GM12874 (cell line): ENCODE data around the gene CTBP2.

Experiments used
- TF ChIP-seq, protein P1 (sequence below): IDR thresholded peaks from 2 replicates; pipeline ENCODE4 v1.5.1; 2011; ENCODE audit warnings: low read depth, mild to moderate bottlenecking, control low read depth, low read length, moderate library complexity; ENCODE audit not compliant: insufficient read depth

Gene CTBP2

DNA sequence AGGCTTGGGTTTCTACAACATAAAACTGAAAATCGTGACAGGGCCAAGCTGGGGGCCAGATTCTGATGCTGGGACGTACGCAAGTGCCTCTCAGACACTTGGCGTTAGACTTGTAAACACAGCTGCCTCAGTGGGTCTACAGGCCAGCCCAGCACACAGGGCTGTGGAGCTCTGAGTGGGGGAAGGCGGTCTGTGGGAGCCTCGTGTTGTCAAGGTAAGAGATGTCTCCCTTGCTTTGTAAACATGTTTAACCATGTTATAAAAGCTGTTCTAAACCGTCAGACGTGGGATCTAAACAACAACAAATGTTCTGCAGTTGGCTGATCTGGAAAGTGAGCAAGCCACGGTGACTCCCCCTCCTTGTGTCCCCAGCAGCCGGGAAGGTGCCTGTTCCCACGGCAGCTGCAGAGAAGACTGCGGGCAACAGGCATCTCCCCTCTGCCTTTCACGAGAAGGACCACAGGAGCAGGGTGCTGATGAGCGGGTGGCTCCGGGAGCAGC, 150.7 kb downstream of the CTBP2 start:
- TF ChIP-seq, protein P1, sequence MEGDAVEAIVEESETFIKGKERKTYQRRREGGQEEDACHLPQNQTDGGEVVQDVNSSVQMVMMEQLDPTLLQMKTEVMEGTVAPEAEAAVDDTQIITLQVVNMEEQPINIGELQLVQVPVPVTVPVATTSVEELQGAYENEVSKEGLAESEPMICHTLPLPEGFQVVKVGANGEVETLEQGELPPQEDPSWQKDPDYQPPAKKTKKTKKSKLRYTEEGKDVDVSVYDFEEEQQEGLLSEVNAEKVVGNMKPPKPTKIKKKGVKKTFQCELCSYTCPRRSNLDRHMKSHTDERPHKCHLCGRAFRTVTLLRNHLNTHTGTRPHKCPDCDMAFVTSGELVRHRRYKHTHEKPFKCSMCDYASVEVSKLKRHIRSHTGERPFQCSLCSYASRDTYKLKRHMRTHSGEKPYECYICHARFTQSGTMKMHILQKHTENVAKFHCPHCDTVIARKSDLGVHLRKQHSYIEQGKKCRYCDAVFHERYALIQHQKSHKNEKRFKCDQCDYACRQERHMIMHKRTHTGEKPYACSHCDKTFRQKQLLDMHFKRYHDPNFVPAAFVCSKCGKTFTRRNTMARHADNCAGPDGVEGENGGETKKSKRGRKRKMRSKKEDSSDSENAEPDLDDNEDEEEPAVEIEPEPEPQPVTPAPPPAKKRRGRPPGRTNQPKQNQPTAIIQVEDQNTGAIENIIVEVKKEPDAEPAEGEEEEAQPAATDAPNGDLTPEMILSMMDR: no peak

DNA sequence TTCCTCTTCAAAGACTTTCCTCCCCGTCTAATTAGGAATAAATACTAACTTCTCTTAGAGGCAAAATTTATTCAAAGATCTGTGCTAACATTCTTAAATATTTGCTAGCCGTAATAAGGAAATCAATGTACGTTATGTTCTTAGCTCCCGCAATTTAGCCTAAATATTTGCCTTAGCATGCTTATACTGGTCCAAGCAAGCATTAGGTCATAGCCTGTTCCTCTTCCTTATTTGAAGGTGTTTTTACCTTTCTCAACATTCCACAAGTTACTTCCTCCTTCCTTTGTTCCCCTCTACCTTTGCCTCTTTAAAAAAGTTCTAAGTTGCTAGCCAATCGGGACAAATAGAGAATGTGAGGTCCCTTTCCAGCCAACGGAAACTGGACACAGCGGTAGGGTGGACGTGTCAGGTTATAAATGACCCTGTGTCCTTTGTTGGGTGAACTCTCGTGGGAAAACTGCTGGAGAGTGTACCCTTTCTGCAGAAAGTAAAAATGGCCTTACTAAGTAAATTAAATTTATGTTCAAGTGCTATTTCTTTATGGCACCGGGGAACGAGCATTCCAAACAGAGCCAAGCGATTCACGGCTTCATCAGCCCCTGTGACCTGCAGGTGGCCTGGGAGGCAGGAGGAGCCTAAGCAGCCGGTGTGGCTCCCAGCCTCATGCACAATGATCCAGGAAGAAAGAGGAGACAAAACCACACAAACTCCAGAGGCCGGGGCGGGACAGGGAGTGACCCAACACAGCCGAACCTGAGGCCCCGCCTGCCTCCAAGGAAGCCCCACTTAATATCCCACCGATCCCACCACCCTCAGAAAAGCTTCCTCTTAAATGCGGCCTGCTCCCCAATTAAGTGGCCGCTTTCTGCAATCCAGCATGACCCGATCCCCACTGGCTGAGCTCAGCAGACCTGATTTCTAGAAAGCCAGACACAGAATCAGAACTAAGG, 151.4 kb downstream of the CTBP2 start:
- TF ChIP-seq, protein P1: no peak

DNA sequence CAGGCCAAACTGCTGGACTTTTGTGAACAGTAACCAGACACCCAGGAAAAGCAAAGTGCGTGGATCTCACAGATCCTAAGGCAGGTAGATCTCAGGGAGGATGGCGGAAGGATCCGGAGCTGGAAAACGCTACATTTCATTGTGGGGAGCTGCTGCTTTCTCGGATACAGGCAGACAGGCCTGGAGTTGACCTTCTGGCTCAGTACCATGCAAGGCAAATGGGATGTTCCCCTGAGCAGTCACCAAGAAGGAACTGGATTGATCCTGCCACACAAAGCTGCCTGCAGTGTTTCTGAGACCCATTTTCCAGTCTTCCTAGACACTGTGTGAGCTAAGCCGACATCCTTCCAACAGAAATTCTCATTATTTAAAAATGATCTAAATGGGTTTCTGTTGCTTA, 152.9 kb downstream of the CTBP2 start:
- TF ChIP-seq, protein P1: no peak

DNA sequence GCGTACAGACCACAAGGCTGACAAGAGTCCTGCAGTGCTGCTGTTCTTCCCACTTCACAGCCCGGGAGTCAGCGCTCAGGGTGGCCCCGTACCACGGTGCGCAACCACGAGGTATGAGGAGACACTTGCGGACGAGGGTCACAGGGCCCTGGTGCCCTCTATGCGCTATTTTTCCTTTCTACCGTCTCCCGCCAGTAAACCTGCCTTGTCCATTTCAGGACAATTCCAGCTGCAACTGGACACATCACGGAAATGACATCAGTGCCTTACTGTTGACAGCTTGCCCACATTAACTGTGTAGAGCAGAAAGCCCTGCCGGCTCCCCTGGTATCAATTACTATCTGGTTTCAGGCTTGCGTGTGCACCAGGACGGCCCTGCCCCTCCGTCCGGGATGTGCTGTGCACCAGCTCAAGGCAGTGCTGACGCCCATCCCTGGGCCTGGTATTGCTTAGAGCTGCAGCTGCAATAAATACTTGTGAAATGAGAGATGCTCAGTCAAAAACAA, 153.4 kb downstream of the CTBP2 start:
- TF ChIP-seq, protein P1: no peak

DNA sequence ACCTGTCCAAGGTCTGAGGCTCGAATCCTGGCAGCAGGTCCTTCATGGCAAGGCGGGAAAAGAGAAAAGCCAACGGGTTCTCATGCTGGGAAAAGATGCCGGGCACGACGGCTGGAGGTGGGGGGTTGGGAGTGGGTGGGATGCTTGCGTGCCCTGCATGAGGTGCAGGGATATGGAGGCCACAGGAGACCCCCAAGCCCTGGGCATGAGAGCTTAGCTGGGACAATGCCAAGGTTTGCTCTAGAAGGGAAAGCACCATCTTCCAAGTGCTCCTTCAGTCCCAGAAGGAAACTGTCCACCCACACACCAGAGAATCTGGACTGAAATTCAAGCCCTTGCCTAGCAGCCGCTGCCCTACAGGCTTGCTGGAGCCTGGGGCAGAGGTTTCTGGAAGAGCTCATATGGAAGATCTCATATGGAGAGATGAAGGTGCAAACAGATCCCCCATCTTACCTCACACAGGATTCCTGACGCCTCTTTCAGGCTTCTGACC, 154.1 kb downstream of the CTBP2 start:
- TF ChIP-seq, protein P1: no peak

DNA sequence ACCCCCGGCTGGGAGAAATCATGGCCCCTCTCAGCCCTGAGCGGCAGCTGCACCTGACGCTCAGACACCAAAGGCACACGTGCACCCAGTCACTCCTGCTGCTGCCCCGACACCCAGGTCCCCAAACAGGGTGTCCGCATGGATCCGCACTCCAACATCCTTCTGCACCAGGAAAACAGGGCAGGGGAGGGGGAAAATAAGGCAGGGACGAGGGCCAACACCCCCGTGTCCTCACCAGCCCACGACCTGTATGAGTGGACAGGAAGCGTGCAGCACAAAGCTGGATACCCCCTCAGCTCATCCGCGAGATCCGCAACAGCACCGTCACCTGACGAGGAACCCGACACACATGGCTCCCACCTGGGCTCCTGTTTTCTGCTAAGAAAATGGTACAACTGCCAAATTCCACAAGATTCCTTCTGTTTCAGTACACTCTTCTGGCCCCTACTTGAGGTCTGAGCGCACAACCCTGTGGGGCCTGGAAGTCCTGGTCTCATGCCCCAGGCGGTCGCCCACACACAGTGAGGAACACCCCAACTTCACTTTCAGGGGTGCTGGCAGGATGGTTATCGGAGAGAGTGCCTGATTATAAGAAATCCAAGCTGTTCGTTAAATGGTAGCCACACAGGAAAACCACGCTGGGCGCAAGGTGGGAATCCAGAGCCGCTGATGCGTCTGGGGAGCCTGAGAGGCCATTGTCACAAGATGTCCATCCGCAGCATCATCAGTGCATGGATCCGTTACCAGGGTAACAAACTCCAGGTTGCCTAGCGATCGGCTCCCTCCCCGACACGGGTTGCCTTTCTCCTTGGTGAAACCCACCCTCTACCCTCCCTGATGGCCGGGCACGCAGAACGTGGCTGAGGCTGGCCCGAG, 154.8 kb downstream of the CTBP2 start:
- TF ChIP-seq, protein P1: no peak
